Mesendoderm (in vitro differentiated cells): ENCODE data around the gene SPINT2.
"Not testable (repeated sequence)": the region's sequence is repeated elsewhere in the genome, so short reads cannot be mapped to it uniquely, and the experiment has no call there.

ENCODE experiments used
- DNase-seq: peaks from one replicate; pipeline ENCODE4 v3.0.0; 2013
- H2AK5ac ChIP-seq: 2 replicates; pipeline ENCODE4 v1.6.1; 2013; ENCODE audit warnings: low read length, inconsistent platforms
- H2BK120ac ChIP-seq: 2 replicates; pipeline ENCODE4 v1.6.1; 2013; ENCODE audit warnings: low read depth, mild to moderate bottlenecking, low read length, moderate library complexity, mixed read lengths
- H2BK15ac ChIP-seq: replicated peaks from 2 replicates; pipeline ENCODE4 v1.6.1; 2013; ENCODE audit warnings: low read depth, mild to moderate bottlenecking, moderate library complexity
- H2BK5ac ChIP-seq: 2 replicates; pipeline ENCODE4 v1.6.1; 2013; ENCODE audit warnings: low read length, inconsistent platforms
- H3K18ac ChIP-seq: 2 replicates; pipeline ENCODE4 v1.6.1; 2013; ENCODE audit warnings: mild to moderate bottlenecking, low read length, mixed read lengths
- H3K23ac ChIP-seq: one replicate; pipeline ENCODE4 v1.6.1; 2013; ENCODE audit warnings: low read length
- H3K27ac ChIP-seq: 2 replicates; pipeline ENCODE4 v1.5.1; 2013; ENCODE audit warnings: low read depth, mild to moderate bottlenecking, inconsistent platforms, low read length, moderate library complexity
- H3K27me3 ChIP-seq: 2 replicates; pipeline ENCODE4 v1.6.1; 2013; ENCODE audit warnings: low read length, control low read depth, mild to moderate bottlenecking, inconsistent platforms; ENCODE audit not compliant: insufficient read depth, poor library complexity
- H3K36me3 ChIP-seq: 2 replicates; pipeline ENCODE4 v1.6.1; 2013; ENCODE audit warnings: low read length, inconsistent platforms; ENCODE audit not compliant: control insufficient read depth, insufficient read depth
- H3K4ac ChIP-seq: one replicate; pipeline ENCODE4 v1.6.1; 2013; ENCODE audit warnings: low read depth, mild to moderate bottlenecking, low read length, moderate library complexity
- H3K4me1 ChIP-seq: 2 replicates; pipeline ENCODE4 v1.6.1; 2013; ENCODE audit warnings: low read depth, low read length, inconsistent platforms; ENCODE audit not compliant: control insufficient read depth
- H3K4me2 ChIP-seq: 2 replicates; pipeline ENCODE4 v1.6.1; 2013; ENCODE audit warnings: low read length
- H3K4me3 ChIP-seq: 2 replicates; pipeline ENCODE4 v1.5.1; 2013; ENCODE audit warnings: mild to moderate bottlenecking, low read length
- H3K56ac ChIP-seq: one replicate; pipeline ENCODE4 v1.6.1; 2013; ENCODE audit warnings: low read length
- H3K79me1 ChIP-seq: 2 replicates; pipeline ENCODE4 v1.6.1; 2013; ENCODE audit warnings: low read length, inconsistent platforms
- H3K79me2 ChIP-seq: 2 replicates; pipeline ENCODE4 v1.6.1; 2013; ENCODE audit warnings: mild to moderate bottlenecking, low read length; ENCODE audit not compliant: control insufficient read depth, insufficient read depth
- H3K9ac ChIP-seq: 2 replicates; pipeline ENCODE4 v1.6.1; 2013; ENCODE audit warnings: low read length, inconsistent platforms
- H4K5ac ChIP-seq: one replicate; pipeline ENCODE4 v1.6.1; 2013; ENCODE audit warnings: low read length
- H4K8ac ChIP-seq: one replicate; pipeline ENCODE4 v1.6.1; 2013; ENCODE audit warnings: low read depth, mild to moderate bottlenecking, control low read depth, low read length, moderate library complexity
- WGBS: extraction: QIAGEN DNeasy Blood & Tissue Kit; methylation state at CpG from one replicate; pipeline ENCODE4 v1.1.7; 2013; ENCODE audit warnings: low lambda C conversion rate, missing lambda C conversion rate; ENCODE audit not compliant: insufficient coverage; ENCODE audit errors: extremely low coverage; 5-methylcytosine and 5-hydroxymethylcytosine counted together

The SPINT2 gene

GRCh38 chr19:38227287-38228004, 36.9 kb upstream of the SPINT2 start:
- no peak overlapping the region for H2BK5ac ChIP-seq
- no peak overlapping the region for H3K23ac ChIP-seq
- no peak overlapping the region for H3K4me3 ChIP-seq
- H3K79me1 ChIP-seq = no peaks in the 10 kb centered on the region
- H3K18ac ChIP-seq = no peak overlapping the region
- no peak overlapping the region for H4K5ac ChIP-seq
- no peak overlapping the region for H3K4ac ChIP-seq
- H3K4me1 ChIP-seq = peaks cover 2% of the 10 kb centered on the region
- no peak for DNase-seq
- no peak overlapping the region for H2AK5ac ChIP-seq
- no peak overlapping the region for H3K4me2 ChIP-seq
- H3K79me2 ChIP-seq = no peaks in the 10 kb centered on the region
- no peaks in the 10 kb centered on the region for H3K27me3 ChIP-seq
- no peak overlapping the region for H3K56ac ChIP-seq
- no peak overlapping the region for H2BK15ac ChIP-seq
- H4K8ac ChIP-seq = no peak overlapping the region
- no peak overlapping the region for H2BK120ac ChIP-seq
- H3K27ac ChIP-seq = no peak overlapping the region
- H3K9ac ChIP-seq = no peak overlapping the region
- no peaks in the 10 kb centered on the region for H3K36me3 ChIP-seq
- WGBS = no CpG with 5 or more reads among the region's 11 CpGs

- no peak overlapping the region for H4K5ac ChIP-seq
- no peak overlapping the region for H2BK15ac ChIP-seq
- peak overlapping the region; percentile 25 for H3K56ac ChIP-seq
- no CpG with 5 or more reads among the region's 16 CpGs for WGBS
- no peaks in the 10 kb centered on the region for H3K36me3 ChIP-seq
- no peaks in the 10 kb centered on the region for H3K79me1 ChIP-seq
- H3K9ac ChIP-seq = no peak overlapping the region
- H3K27me3 ChIP-seq = no peaks in the 10 kb centered on the region
- no peak overlapping the region for H3K27ac ChIP-seq
- H3K79me2 ChIP-seq = no peaks in the 10 kb centered on the region
- no peak overlapping the region for H3K4ac ChIP-seq
- H2BK5ac ChIP-seq = no peak overlapping the region
- no peak overlapping the region for H4K8ac ChIP-seq
- no peak overlapping the region for H3K4me2 ChIP-seq
- H3K4me3 ChIP-seq = no peak overlapping the region
- no peak overlapping the region for H2BK120ac ChIP-seq
- DNase-seq = no peak
- H2AK5ac ChIP-seq = no peak overlapping the region
- no peak overlapping the region for H3K23ac ChIP-seq
- H3K4me1 ChIP-seq = peaks cover 2% of the 10 kb centered on the region
- H3K18ac ChIP-seq = no peak overlapping the region
Observed at GRCh38 chr19:38228005-38228377, 36.4 kb upstream of the SPINT2 start.

GRCh38 chr19:38228491-38229439, 35.6 kb upstream of the SPINT2 start:
- no peak overlapping the region for H2BK5ac ChIP-seq
- no peak overlapping the region for H3K23ac ChIP-seq
- H3K4me2 ChIP-seq = peak overlapping the region; percentile 71
- H4K5ac ChIP-seq = no peak overlapping the region
- no CpG with 5 or more reads among the region's 80 CpGs for WGBS
- no peak overlapping the region for H3K56ac ChIP-seq
- no peak overlapping the region for H2BK120ac ChIP-seq
- no peak overlapping the region for H4K8ac ChIP-seq
- H3K27me3 ChIP-seq = no peaks in the 10 kb centered on the region
- H3K18ac ChIP-seq = no peak overlapping the region
- H2BK15ac ChIP-seq = no peak overlapping the region
- H3K79me2 ChIP-seq = no peaks in the 10 kb centered on the region
- H3K79me1 ChIP-seq = no peaks in the 10 kb centered on the region
- H3K4ac ChIP-seq = no peak overlapping the region
- H3K27ac ChIP-seq = no peak overlapping the region
- no peaks in the 10 kb centered on the region for H3K36me3 ChIP-seq
- no peak overlapping the region for H2AK5ac ChIP-seq
- peaks cover 2% of the 10 kb centered on the region for H3K4me1 ChIP-seq
- peak; percentile 63 for DNase-seq
- no peak overlapping the region for H3K9ac ChIP-seq
- no peak overlapping the region for H3K4me3 ChIP-seq

DNA sequence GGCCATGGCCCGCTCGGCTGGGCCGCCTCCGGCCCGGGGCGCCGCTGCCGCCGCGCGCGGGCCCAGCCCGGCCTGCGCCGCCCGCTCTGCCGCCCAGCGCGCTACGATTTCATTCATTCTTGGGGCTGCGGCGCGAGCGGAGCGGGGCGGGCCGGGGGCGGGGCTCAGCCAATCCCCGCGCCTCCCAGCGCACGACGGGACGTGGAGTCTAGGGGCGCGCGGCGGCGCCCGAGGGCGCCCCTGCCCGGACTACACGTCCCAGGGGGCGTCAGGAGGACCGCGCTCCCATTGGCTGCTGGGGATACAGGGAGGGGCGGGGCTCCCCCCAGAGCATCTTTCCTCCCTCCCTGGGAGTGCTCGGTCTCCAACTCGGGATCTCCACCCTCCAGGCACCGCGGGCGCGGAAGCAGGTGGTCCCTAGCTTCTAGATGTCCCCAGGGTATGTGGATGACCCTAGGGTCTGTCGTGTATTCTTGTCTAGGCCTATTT, 34.7 kb upstream of the SPINT2 start:
- Histone ChIP-seq H3K4me2 (no peak overlapping the region), H3K27ac (no peak overlapping the region), H3K4me3 (no peak overlapping the region)

DNA sequence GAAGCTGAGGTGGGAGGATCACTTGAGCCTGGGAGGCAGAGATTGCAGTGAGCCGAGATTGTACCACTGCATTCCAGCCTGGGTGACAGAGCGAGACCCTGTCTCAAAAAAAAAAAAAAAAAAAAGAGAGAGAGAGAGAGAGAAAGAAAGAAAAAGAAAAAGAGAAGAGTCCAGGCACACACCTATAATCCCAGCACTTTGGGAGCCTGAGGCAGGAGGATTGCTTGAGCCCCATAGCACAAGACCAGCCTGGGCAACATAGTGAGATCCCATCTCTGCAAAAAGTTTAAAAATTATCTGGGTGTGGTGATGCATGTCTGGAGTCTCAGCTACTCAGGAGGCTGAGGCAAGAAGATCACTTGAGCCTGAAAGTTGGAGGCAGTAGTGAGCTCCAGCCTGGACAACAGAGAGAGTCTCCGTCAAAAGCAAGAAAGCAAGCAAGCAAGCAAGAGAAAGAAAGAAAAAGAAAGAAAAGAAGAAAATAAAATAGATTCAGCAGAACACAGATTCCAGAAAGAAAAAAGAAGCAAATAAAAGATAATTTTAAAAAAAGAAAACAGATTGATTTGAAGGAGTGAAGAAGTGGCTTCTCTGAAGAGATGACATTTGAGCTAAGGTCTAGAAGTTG, 33.8 kb upstream of the SPINT2 start:
- not testable (repeated sequence) for DNase-seq, H3K27me3 ChIP-seq, H2BK15ac ChIP-seq, H3K27ac ChIP-seq, H4K8ac ChIP-seq, H3K79me2 ChIP-seq, H2BK5ac ChIP-seq, H3K56ac ChIP-seq, H3K9ac ChIP-seq, H2AK5ac ChIP-seq, H3K4me2 ChIP-seq, H3K36me3 ChIP-seq, H3K4me3 ChIP-seq, H3K79me1 ChIP-seq, H4K5ac ChIP-seq, H2BK120ac ChIP-seq, H3K4me1 ChIP-seq, H3K23ac ChIP-seq, H3K4ac ChIP-seq, H3K18ac ChIP-seq
- no CpG with 5 or more reads among the region's 3 CpGs for WGBS

More for the DNA sequence above, 34.7 kb upstream of the SPINT2 start:
- Histone ChIP-seq H3K23ac (no peak overlapping the region), H2AK5ac (no peak overlapping the region), H3K56ac (no peak overlapping the region), H4K5ac (no peak overlapping the region), H3K27me3 (no peaks in the 10 kb centered on the region), H2BK15ac (no peak overlapping the region), H2BK120ac (no peak overlapping the region), H3K4ac (no peak overlapping the region), H3K79me2 (no peaks in the 10 kb centered on the region), H3K79me1 (no peaks in the 10 kb centered on the region), H3K9ac (no peak overlapping the region), H2BK5ac (no peak overlapping the region), H3K18ac (no peak overlapping the region), H4K8ac (no peak overlapping the region), H3K36me3 (no peaks in the 10 kb centered on the region), H3K4me1 (peaks cover 2% of the 10 kb centered on the region)
- DNase-seq = peak; percentile 51
- no CpG with 5 or more reads among the region's 54 CpGs for WGBS
